Posterior vena cava (tissue), 2 donors: ENCODE data around the gene PROSER3. TPM values are rescaled to one million over a fixed set of nuclear protein-coding genes. Genes with fewer than 3 reads are reported as not detected.
"Not testable (repeated sequence)": the region's sequence is repeated elsewhere in the genome, so short reads cannot be mapped to it uniquely, and the experiment has no call there.

Source experiments
- DNase-seq: peaks from one replicate; pipeline ENCODE4 v3.0.0-alpha.2; 2020; ENCODE audit warnings: low spot score
- intact Hi-C, 2 donors: fragments of 100-400 bp; cut with DNase I; formaldehyde crosslinking; loops; one replicate each; pipeline versions ENCODE4 v1.14.1 to v1.14.2; 2022 to 2023
- total RNA-seq, 2 donors: library from RNA; stranded (reverse); fragmentation: NEBNext Ultra II Directional; extraction: Animal tissue kit (Norgen Biotek cat#: 25700); gene quantifications; one replicate each; pipeline ENCODE4 v1.2.1, GENCODE V29; 2021
- donor health status: DM: yes; HTN: yes; CAD: no.
- donor health status: DM: yes; HTN: yes; CAD: no.

The PROSER3 gene
- total RNA-seq, 2 donors from 2014 or later: 18.4 to 19.3 TPM

GRCh38 chr19:35784503-35785338 is 26.7 kb downstream of the PROSER3 start:
- no peak for DNase-seq
- intact Hi-C loops: no loop called here

- no peak for DNase-seq
- intact Hi-C loops: no loop called here
These were observed 27.3 kb downstream of the PROSER3 start for GRCh38 chr19:35785339-35785627.

- intact Hi-C loops: no loop called here
- no peak for DNase-seq
These were observed 28.6 kb downstream of the PROSER3 start for GRCh38 chr19:35786299-35787160.

GRCh38 chr19:35787227-35787799 is 29.3 kb downstream of the PROSER3 start:
- no peak for DNase-seq
- intact Hi-C loops: no loop called here

GRCh38 chr19:35788205-35788960 is 30.4 kb downstream of the PROSER3 start:
- no peak for DNase-seq
- intact Hi-C loops: no loop called here

GRCh38 chr19:35789195-35789977 is 31.4 kb downstream of the PROSER3 start:
- no peak for DNase-seq
- intact Hi-C loops: no loop called here

- intact Hi-C loops: no loop called here
- DNase-seq: no peak
These were observed 32.3 kb downstream of the PROSER3 start for GRCh38 chr19:35789978-35790944.

- no peak for DNase-seq
- intact Hi-C loops: no loop called here
These were observed 33.2 kb downstream of the PROSER3 start for GRCh38 chr19:35790981-35791813.

- no peak for DNase-seq
- intact Hi-C loops: no loop called here
These were observed 33.9 kb downstream of the PROSER3 start for GRCh38 chr19:35791814-35792279.

GRCh38 chr19:35792312-35792711 is 34.3 kb downstream of the PROSER3 start:
- intact Hi-C loops: no loop called here
- no peak for DNase-seq

GRCh38 chr19:35792888-35793287 is 34.9 kb downstream of the PROSER3 start:
- no peak for DNase-seq
- intact Hi-C loops: no loop called here

- intact Hi-C loops: no loop called here
- no peak for DNase-seq
These were observed 35.6 kb downstream of the PROSER3 start for GRCh38 chr19:35793381-35794165.

- DNase-seq, intact Hi-C loops: not testable (repeated sequence)
These were observed 37.6 kb downstream of the PROSER3 start for GRCh38 chr19:35795564-35795963.

- intact Hi-C loops: no loop called here
- DNase-seq: no peak
These were observed 38.9 kb downstream of the PROSER3 start for GRCh38 chr19:35796645-35797542.

- intact Hi-C loops: no loop called here
- DNase-seq: no peak
These were observed 39.7 kb downstream of the PROSER3 start for GRCh38 chr19:35797663-35798062.
